ENCODE data around the gene FCSK. TPM values are rescaled to one million over a fixed set of nuclear protein-coding genes. Genes with fewer than 3 reads are reported as not detected.
"Not testable (repeated sequence)": the region's sequence is repeated elsewhere in the genome, so short reads cannot be mapped to it uniquely, and the experiment has no call there.

FCSK gene
- total RNA-seq, 1 experiment from 2014 or later, result 10.5 TPM

- in situ Hi-C loops (cut with HindIII; ENCODE audit: low pct_unique_long_range_greater_than_20kb, low sequenced_read_pairs), result no loop called here
Measured at GRCh38 chr16:70493802-70494201, 39.4 kb downstream of the FCSK start.

GRCh38 chr16:70494202-70494770, 39.9 kb downstream of the FCSK start:
- no peak for DNase-seq (ENCODE audit: low read depth, low spot score)
- in situ Hi-C loops (cut with HindIII; ENCODE audit: low pct_unique_long_range_greater_than_20kb, low sequenced_read_pairs), result no loop called here

More at GRCh38 chr16:70493802-70494201, 39.4 kb downstream of the FCSK start:
- DNase-seq (ENCODE audit: low read depth, low spot score), result no peak

GRCh38 chr16:70494777-70495176, 40.4 kb downstream of the FCSK start:
- in situ Hi-C loops (cut with HindIII; ENCODE audit: low pct_unique_long_range_greater_than_20kb, low sequenced_read_pairs), result no loop called here

GRCh38 chr16:70495425-70496182, 41.2 kb downstream of the FCSK start:
- in situ Hi-C loops (cut with HindIII; ENCODE audit: low pct_unique_long_range_greater_than_20kb, low sequenced_read_pairs), result no loop called here
- DNase-seq (ENCODE audit: low read depth, low spot score), result no peak

More at GRCh38 chr16:70494777-70495176, 40.4 kb downstream of the FCSK start:
- no peak for DNase-seq (ENCODE audit: low read depth, low spot score)

GRCh38 chr16:70496513-70496912, 42.1 kb downstream of the FCSK start:
- no peak for DNase-seq (ENCODE audit: low read depth, low spot score)
- in situ Hi-C loops (cut with HindIII; ENCODE audit: low pct_unique_long_range_greater_than_20kb, low sequenced_read_pairs), result no loop called here

- no peak for DNase-seq (ENCODE audit: low read depth, low spot score)
- in situ Hi-C loops (cut with HindIII; ENCODE audit: low pct_unique_long_range_greater_than_20kb, low sequenced_read_pairs), result no loop called here
Measured at GRCh38 chr16:70508752-70509151, 54.4 kb downstream of the FCSK start.

- in situ Hi-C loops (cut with HindIII; ENCODE audit: low pct_unique_long_range_greater_than_20kb, low sequenced_read_pairs), result no loop called here
Measured at GRCh38 chr16:70510216-70510615, 55.8 kb downstream of the FCSK start.

GRCh38 chr16:70511833-70512232, 57.4 kb downstream of the FCSK start:
- in situ Hi-C loops (cut with HindIII; ENCODE audit: low pct_unique_long_range_greater_than_20kb, low sequenced_read_pairs), result no loop called here
- DNase-seq (ENCODE audit: low read depth, low spot score), result no peak

More at GRCh38 chr16:70510216-70510615, 55.8 kb downstream of the FCSK start:
- no peak for DNase-seq (ENCODE audit: low read depth, low spot score)

- in situ Hi-C loops (cut with HindIII; ENCODE audit: low pct_unique_long_range_greater_than_20kb, low sequenced_read_pairs), result no loop called here
- no peak for DNase-seq (ENCODE audit: low read depth, low spot score)
Measured at GRCh38 chr16:70512456-70512855, 58.1 kb downstream of the FCSK start.

GRCh38 chr16:70520612-70521297, 66.4 kb downstream of the FCSK start:
- no peak for DNase-seq (ENCODE audit: low read depth, low spot score)
- in situ Hi-C loops (cut with HindIII; ENCODE audit: low pct_unique_long_range_greater_than_20kb, low sequenced_read_pairs), result no loop called here

GRCh38 chr16:70522216-70523075, 68.1 kb downstream of the FCSK start:
- no peak for DNase-seq (ENCODE audit: low read depth, low spot score)
- in situ Hi-C loops (cut with HindIII; ENCODE audit: low pct_unique_long_range_greater_than_20kb, low sequenced_read_pairs), result no loop called here

- in situ Hi-C loops (cut with HindIII; ENCODE audit: low pct_unique_long_range_greater_than_20kb, low sequenced_read_pairs), result no loop called here
- peak; percentile 79 for DNase-seq (ENCODE audit: low read depth, low spot score)
Measured at GRCh38 chr16:70523076-70523742, 68.8 kb downstream of the FCSK start, which contains the start of gene COG4. TSS of gene COG4 (minus strand) at chr16:70523554. CDS start at chr16:70523543, 11 bp downstream.

- in situ Hi-C loops (cut with HindIII; ENCODE audit: low pct_unique_long_range_greater_than_20kb, low sequenced_read_pairs), result no loop called here
- no peak for DNase-seq (ENCODE audit: low read depth, low spot score)
Measured at GRCh38 chr16:70523743-70524398, 69.5 kb downstream of the FCSK start, which contains the start of gene SF3B3. TSS of gene SF3B3 (plus strand) at chr16:70523816. CDS start at chr16:70526657, 2,841 bp downstream.

- DNase-seq (ENCODE audit: low read depth, low spot score); in situ Hi-C loops (cut with HindIII; ENCODE audit: low pct_unique_long_range_greater_than_20kb, low sequenced_read_pairs): not testable (repeated sequence)
Measured at GRCh38 chr16:70524399-70524825, 70.0 kb downstream of the FCSK start.

- in situ Hi-C loops (cut with HindIII; ENCODE audit: low pct_unique_long_range_greater_than_20kb, low sequenced_read_pairs), result no loop called here
Measured at GRCh38 chr16:70526403-70526802, 72.0 kb downstream of the FCSK start.

GRCh38 chr16:70527315-70527996, 73.1 kb downstream of the FCSK start:
- in situ Hi-C loops (cut with HindIII; ENCODE audit: low pct_unique_long_range_greater_than_20kb, low sequenced_read_pairs), result no loop called here
- no peak for DNase-seq (ENCODE audit: low read depth, low spot score)

More at GRCh38 chr16:70526403-70526802, 72.0 kb downstream of the FCSK start:
- no peak for DNase-seq (ENCODE audit: low read depth, low spot score)
